HG03175 (cell line): ENCODE data around the gene CFAP77.

Experiments used
- ATAC-seq: cut with Tn5 transposase; IDR thresholded peaks from one replicate; pipeline ENCODE4 v1.9.1; 2021; ENCODE audit warnings: mild to moderate bottlenecking, moderate library complexity; ENCODE audit not compliant: unreplicated experiment

CFAP77 gene

DNA sequence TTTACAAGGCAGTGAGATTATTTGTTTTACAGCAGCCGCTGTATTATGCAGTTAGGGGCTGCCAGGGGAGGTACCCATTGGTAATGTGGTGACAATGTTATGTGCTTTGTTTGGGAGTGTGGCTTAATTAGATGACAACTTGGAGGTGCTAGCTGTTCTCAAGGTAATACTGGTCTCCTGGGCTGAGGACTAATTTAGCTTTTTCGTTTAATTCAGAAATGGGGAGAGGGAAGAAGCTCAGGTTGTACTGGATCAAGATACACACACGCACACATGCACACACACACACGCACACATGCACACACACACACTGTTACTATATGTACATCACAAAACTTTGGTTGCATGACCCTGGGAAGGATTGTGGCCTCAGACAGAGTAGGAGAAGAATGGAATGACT is 37.9 kb downstream of the CFAP77 start:
- ATAC-seq: no peak

DNA sequence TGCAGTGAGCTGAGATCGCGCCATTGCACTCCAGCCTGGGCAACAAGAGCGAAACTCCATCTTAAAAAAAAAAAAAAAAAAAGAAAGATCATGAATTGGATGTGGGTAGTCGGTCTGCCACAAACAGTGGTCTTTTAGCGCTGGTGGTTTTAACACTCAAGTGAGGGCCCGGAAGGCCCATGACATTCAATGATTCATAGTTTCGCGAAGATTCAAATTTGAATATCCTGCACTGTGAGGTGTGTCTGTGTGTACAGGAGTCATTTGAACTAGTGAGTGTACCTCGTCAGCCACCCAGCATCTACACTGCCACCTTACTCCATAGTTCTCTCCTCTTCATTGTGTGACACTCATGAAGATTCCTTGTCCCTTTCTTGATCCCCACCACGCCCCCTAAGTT is 41.3 kb downstream of the CFAP77 start:
- no peak for ATAC-seq

DNA sequence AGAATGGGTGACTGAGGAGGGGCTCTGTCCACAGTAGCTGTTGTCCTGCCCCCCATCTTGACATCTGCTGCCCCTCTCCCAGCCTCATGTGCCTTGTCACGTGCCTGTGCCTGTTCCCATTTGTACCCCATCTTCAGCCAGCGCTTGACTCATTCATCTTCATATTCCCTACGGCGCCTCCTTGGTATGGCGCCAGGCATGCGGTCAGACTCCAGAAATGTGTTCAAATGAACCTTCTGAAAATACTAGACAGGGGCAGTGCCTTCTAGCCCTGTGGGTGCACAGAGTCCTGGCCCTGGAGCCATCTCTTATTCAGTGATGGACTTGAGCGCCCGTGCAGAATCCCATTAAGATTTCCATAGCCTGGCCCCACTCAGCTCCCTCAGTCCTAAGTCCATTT is 46.2 kb downstream of the CFAP77 start:
- no peak for ATAC-seq

GRCh38 chr9:132457504-132458236 is 47.7 kb downstream of the CFAP77 start:
- no peak for ATAC-seq

DNA sequence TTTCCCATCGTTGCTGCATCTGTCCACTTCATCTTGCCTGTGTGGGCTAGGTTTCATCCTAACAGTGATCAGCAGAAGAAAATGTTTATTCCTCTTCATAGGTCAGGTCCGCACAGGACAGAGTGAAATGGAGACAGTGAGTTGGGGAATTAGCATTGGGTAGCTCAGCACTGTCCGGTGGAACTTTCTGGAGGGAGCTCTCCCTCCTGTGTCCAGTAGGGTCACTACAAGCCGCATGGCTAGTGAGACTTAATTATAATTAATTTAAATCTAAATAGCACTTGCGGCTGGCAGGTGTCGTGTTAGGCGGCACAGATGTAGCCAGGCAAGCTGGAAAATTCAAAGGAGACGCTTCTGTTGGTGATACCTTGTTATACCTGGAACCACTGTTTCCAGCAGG is 48.4 kb downstream of the CFAP77 start:
- ATAC-seq: no peak

DNA sequence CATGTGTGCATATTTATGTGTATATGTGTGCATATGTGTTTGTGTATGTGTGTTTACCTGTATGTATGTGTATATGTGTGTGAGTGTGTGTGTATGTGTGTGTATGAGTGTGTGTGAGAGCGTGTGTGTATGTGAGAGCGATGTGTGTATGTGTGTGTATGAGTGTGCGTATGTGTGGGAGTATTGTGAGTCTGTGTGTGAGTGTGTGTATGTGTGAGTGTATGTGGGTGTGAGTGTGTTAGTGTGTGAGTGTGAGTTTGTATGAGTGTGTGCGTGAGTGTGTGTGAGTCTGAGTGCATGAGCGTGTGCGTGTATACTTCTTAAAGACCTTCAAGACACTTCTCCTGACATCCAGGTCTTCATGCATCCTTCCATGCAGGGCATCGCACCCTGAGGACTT is 49.6 kb downstream of the CFAP77 start:
- ATAC-seq: no peak

- ATAC-seq: no peak
These were observed 50.2 kb downstream of the CFAP77 start for GRCh38 chr9:132460240-132460639.

DNA sequence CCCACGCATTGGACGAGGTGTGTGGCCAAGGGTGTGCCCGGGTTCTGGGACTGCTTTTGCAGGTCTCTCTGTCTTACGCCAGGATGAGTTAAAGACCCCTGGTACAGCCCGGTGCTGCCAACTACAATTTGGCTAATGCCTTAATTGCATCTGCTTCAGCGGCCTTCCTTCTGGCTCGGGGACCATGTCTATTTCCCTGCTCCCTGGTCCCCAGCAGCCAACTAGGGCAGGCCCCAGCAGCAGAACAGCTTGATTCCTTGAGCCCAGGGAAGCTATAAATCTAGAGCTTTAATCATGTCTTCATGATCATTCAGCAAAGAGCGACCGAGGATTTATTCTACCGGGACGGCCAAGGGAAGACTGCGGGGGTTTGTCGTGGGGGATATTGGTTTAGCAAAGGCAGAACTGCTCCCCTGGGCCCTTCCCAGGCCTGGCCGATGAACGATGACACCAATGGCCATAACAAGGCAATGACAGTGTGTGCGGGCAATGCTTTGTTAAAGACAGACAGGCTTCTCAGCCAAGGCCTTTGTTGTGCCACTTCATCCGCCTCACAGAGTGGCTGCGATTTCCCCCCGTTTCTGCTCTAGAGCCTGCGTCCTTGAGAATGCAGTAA is 51.4 kb downstream of the CFAP77 start:
- no peak for ATAC-seq

DNA sequence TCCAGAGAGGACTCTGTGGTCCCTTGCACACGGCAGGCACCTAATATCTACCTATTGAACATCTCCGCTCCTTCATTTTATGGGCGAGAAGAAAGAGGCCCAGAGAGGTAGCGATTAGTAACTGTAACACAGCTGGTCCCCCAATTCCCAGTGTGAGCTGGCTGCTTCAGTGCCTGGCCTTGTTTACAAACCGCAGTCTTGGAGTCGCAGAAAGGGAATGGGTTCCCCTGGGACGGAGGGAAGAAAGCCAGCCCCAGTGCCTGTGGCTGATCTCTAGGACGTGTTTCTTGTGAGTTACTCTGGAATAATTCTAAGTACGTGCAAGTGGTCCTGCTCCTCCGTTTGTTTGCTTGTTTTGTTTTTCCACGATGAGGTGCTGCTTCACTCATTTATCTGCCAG is 52.0 kb downstream of the CFAP77 start:
- no peak for ATAC-seq

DNA sequence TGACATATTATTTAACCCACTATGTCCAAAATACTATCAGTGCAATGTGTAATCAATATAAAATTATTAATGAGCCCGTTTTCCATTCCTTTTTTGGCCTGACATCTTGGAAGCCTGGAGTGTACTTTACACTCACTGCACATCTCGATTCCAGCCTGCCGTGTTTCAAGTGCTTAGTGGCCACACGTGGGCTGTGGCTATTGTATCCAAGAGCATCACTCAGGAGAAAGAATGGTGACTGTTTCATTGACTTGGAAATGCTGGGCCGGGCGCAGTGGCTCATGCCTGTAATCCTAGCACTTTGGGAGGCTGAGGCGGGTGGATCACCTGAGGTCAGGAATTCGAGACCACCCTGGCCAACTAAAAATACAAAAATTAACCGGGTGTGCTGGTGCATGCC is 54.5 kb downstream of the CFAP77 start:
- ATAC-seq: no peak

DNA sequence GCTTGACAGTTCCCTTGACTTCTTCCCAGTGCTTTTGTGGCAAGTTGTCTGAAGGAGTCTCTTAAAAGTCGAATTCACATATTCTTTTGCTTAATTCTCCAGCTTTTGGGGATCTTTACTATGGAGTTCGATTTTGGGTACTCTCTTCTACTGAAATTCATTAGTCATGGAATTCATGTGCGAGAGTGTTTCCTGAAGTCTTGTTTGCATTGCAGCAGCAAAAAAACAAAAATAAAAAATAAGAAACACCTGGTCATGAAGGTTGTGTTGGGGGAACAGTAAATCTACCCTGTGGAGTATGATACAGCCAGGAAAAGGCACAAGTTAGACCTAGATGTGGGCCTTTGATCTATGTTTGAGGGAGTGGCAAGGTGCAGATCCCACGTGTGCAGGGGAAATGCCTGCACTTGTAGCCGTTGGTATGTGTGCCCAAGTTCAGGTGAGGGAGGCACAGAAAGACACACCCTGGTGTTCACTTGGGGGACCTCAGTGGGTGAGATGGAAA is 55.2 kb downstream of the CFAP77 start:
- no peak for ATAC-seq

DNA sequence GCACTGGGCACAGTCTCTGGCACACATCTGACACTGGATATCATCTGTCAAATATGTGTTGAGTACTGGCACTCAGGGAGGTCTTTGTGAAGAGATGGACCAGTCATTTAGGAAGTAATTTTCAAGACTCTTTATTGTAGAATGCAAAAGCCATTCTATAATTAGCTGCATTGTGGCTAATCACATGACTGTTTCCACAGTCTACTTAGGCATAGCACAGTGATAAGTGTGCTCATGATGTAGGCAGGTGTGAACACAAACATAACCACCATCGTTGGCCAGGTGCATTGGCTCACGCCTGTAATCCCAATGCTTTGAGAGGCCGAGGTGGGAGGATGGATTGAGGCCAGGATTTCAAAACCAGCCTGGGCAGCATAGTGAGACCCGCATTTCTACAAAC is 62.2 kb downstream of the CFAP77 start:
- no peak for ATAC-seq

DNA sequence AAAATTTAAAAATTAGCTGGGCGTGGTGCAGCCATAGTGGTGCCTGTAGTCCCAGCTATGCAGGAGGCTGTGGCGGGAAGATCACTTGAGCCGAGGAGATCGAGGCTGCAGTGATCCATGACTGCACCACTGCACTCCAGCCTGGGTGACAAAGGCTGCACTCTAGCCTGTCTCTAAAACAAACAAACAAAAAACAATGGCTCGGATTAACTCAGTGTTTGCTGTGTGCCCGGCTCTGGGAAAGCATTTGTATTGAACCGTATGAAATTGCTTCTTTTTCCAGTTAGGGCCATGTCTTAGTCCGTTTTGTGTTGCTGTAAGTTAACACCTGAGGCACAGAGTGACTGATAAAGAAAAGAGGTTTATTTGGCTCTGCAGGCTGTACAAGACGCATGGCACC is 62.6 kb downstream of the CFAP77 start:
- ATAC-seq: no peak

DNA sequence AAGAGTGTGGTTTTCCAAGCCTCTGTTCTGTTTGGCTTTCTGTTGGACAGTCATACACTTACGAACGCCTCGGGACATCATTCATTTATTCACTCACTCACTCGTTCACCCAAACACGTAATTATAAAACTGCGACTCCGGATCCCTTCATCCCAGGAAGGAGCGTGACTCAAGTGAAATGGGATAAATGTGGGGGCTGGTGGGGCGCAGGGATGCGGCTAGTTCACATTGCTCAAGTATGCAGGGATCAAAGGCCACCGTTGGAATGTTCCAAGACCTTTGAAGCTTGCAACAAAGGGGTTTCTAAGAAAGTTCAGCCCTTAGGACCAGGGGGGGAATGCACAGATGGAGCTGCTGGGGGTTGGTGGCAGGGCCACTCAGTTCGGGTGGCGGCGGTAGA is 64.2 kb downstream of the CFAP77 start:
- ATAC-seq: no peak

DNA sequence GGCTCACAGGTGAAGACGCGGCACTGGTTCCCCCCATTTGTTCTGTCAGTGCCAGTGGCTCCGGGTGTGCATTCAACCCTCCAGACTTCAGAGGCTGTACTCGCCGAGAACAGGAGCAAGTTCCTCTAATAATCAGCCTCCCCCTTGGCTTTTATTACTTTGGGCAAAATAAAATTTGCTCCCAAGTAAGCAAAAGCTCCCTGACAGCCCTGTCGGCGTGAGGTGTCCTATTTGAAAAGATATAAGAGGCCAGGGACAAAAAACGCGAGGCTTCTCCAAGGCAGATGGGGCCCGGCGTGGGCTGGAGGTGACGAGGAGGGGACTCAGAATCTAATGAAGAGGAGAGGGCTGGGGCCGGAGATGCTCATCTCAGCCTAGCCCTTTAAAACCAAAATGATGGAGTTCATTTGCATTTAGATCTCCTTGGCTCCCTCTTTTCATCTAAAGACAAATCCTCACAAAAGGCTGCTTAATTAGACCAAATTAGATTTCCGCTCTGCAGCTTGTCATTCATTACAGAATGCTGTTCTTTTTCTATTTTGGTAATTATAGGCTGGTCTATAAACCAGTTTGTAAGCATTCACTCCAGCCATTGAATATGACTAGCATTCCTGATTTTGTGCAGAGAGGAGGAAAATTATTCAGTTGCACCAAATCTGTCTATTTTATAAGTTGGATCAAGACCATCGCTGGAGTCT is 68.5 kb downstream of the CFAP77 start:
- no peak for ATAC-seq

GRCh38 chr9:132479733-132480132 is 69.7 kb downstream of the CFAP77 start:
- no peak for ATAC-seq

- ATAC-seq: no peak
These were observed 71.2 kb downstream of the CFAP77 start for GRCh38 chr9:132481053-132481849.

DNA sequence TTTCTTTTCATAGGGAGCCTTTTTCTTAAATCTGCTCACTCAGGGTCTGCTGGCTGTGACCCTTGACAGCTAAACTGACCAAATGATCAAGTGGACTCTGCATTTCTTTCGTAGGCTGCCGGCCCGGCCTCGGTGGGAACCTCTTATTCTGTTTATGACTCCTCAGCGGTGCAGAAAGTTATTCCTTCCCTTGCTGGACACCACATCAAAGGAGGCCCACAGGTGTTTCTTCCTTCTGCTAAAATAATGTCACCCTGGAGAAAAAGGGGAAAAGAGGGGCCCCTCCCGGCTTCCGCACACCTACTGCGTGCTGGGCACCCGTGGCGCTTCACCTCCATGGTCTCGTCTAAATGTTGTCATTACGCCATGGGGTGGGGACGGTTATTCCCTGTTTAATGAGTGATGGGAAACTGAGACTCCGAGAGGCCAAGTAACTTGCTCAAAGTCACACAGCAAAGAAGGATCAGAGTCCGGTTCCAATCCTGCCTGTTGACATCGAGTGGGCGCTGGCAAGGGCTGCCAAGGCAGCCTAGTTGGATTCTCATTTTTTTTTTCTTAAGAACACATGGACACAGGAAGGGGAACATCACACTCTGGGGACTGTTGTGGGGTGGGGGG is 72.3 kb downstream of the CFAP77 start:
- ATAC-seq: no peak

DNA sequence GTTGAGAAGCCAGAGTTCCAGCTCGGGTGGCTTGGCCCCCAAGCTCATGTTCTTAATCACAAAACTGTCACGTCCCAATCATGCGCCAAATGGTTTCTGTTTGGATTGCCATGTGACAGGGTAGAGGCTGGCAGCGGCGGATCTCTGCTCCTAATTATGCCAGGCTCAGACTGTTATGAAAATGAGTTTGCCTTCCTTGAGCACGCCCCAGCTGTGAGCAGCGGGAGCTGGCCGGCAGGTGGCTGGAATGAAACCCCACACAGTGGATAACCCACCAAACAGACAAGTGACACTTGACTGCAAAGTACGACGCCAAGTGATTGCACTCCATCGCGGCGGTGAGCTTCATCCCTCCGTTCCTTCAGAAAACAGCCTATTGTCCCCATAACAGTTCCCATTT is 75.4 kb downstream of the CFAP77 start:
- no peak for ATAC-seq

DNA sequence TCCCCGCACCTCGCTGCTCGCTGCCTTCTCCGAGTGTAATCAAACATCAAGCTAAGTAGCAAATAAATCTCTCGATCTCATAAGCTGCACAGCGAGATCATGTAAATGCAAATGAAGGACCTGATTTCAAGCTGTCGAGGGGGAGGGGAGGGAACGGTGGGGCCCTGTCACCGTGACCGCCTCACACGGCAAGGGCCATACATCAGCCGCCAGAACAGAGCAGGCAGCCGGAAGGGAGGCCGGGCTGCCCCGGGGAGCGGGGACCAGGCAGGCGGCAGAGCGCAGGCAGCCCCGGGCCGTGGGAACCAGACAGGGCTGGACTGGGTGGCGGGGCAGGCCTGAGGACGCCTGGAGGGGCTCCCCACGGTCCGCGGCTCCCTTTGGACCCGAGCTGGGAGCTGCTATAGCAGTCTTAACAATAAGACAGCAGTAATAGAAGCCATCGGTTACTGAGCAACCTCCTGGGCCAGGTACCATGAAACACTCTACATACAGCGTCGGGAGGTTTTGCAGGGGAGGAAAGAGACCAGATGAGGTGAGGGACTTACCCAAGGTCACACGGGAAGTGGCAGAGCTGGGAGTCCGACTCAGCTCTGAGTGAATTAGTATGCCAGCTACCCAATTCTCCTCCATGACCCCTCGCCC is 76.8 kb downstream of the CFAP77 start:
- no peak for ATAC-seq
